NCI-H2081 (cell line): ENCODE results near the gene ANKRD34A.

Source experiments
- DNase-seq, 2 experiments: peaks; one replicate each; lab custom pipeline; 2025; lab: John Stamatoyannopoulos, UW

ANKRD34A gene

GRCh38 chr1:145964328-145965118 lies at the start of gene ANKRD34A, which contains the start of gene POLR3GL:
TSS of gene ANKRD34A (minus strand) at chr1:145964575. CDS start at chr1:145961759, 2,816 bp downstream.
TSS of gene POLR3GL (plus strand) at chr1:145964690. CDS start at chr1:145974866, 10,176 bp downstream.
- DNase-seq = peak; percentile 94 to 97

GRCh38 chr1:146013559-146013922 lies 49.2 kb upstream of the ANKRD34A start:
- DNase-seq = no peak

GRCh38 chr1:146012703-146013558 lies 48.6 kb upstream of the ANKRD34A start:
- peak; percentile 70 to 81 for DNase-seq

GRCh38 chr1:146010126-146010738 lies 45.9 kb upstream of the ANKRD34A start:
- no peak for DNase-seq

GRCh38 chr1:146007489-146008133 lies 43.2 kb upstream of the ANKRD34A start:
- no peak for DNase-seq

GRCh38 chr1:146001709-146002108 lies 37.3 kb upstream of the ANKRD34A start:
- no peak for DNase-seq

GRCh38 chr1:145999321-146000024 lies 35.1 kb upstream of the ANKRD34A start:
- DNase-seq = peak; percentile 28 to 76

- DNase-seq = peak in 1 of 2 experiments; percentile 56
Observed at GRCh38 chr1:145997718-145998023, 33.3 kb upstream of the ANKRD34A start.

GRCh38 chr1:145997016-145997717 lies 32.8 kb upstream of the ANKRD34A start:
- DNase-seq = peak; percentile 29 to 63

GRCh38 chr1:145996433-145997015 lies 32.1 kb upstream of the ANKRD34A start, which contains the start of gene TXNIP:
TSS of gene TXNIP (minus strand) at chr1:145996579. CDS start at chr1:145996266, 313 bp downstream.
- DNase-seq = peak; percentile 100

GRCh38 chr1:145995964-145996432 lies 31.6 kb upstream of the ANKRD34A start:
- peak in 1 of 2 experiments; percentile 36 for DNase-seq

- no peak for DNase-seq
Observed at GRCh38 chr1:145995148-145995881, 30.9 kb upstream of the ANKRD34A start.

- no peak for DNase-seq
Observed at GRCh38 chr1:145994391-145995120, 30.2 kb upstream of the ANKRD34A start.

GRCh38 chr1:145993618-145994390 lies 29.4 kb upstream of the ANKRD34A start:
- no peak for DNase-seq

- no peak for DNase-seq
Observed at GRCh38 chr1:145992958-145993617, 28.7 kb upstream of the ANKRD34A start.

- DNase-seq = no peak
Observed at GRCh38 chr1:145992502-145992936, 28.1 kb upstream of the ANKRD34A start.

GRCh38 chr1:145991735-145992412 lies 27.5 kb upstream of the ANKRD34A start:
- DNase-seq = no peak
